GM19468 (cell line): ENCODE results near the gene NNMT.
"Not testable (repeated sequence)": the region's sequence is repeated elsewhere in the genome, so short reads cannot be mapped to it uniquely, and the experiment has no call there.

Experiments used
- ATAC-seq: cut with Tn5 transposase; IDR thresholded peaks from one replicate; pipeline ENCODE4 v1.9.1; 2021; ENCODE audit warnings: mild to moderate bottlenecking, moderate library complexity, moderate number of reproducible peaks; ENCODE audit not compliant: unreplicated experiment; ENCODE audit errors: extremely low read depth

The NNMT gene

GRCh38 chr11:114341667-114342066 lies 45.5 kb downstream of the NNMT start:
- ATAC-seq, result not testable (repeated sequence)

- ATAC-seq, result no peak
Observed at GRCh38 chr11:114342476-114342875, 46.3 kb downstream of the NNMT start.

GRCh38 chr11:114343020-114343419 lies 46.8 kb downstream of the NNMT start:
- ATAC-seq, result no peak

GRCh38 chr11:114343493-114343892 lies 47.3 kb downstream of the NNMT start:
- no peak for ATAC-seq

- ATAC-seq, result no peak
Observed at GRCh38 chr11:114344494-114344893, 48.3 kb downstream of the NNMT start.

GRCh38 chr11:114345575-114346222 lies 49.5 kb downstream of the NNMT start:
- no peak for ATAC-seq

GRCh38 chr11:114346709-114347141 lies 50.5 kb downstream of the NNMT start:
- no peak for ATAC-seq

GRCh38 chr11:114348200-114349191 lies 52.3 kb downstream of the NNMT start:
- no peak for ATAC-seq

- no peak for ATAC-seq
Observed at GRCh38 chr11:114350022-114350421, 53.8 kb downstream of the NNMT start.

- no peak for ATAC-seq
Observed at GRCh38 chr11:114353443-114353842, 57.2 kb downstream of the NNMT start.

- ATAC-seq, result no peak
Observed at GRCh38 chr11:114354076-114354475, 57.9 kb downstream of the NNMT start.

GRCh38 chr11:114358716-114359115 lies 62.5 kb downstream of the NNMT start:
- ATAC-seq, result no peak

GRCh38 chr11:114359342-114359741 lies 63.1 kb downstream of the NNMT start:
- no peak for ATAC-seq

GRCh38 chr11:114362326-114362725 lies 66.1 kb downstream of the NNMT start:
- no peak for ATAC-seq

- no peak for ATAC-seq
Observed at GRCh38 chr11:114362958-114363357, 66.8 kb downstream of the NNMT start.
